Limb (tissue), 2 donors: ENCODE data around the gene RAB20.
"Not testable (repeated sequence)": the region's sequence is repeated elsewhere in the genome, so short reads cannot be mapped to it uniquely, and the experiment has no call there.

Source experiments
- DNase-seq, 2 donors: peaks; one replicate each; pipeline ENCODE4 v3.0.0-alpha.2; 2016; ENCODE audit errors: extremely low spot score in 2 of 2

Gene RAB20

GRCh38 chr13:110509971-110510786 is 51.3 kb downstream of the RAB20 start:
- DNase-seq = no peak

GRCh38 chr13:110509478-110509926 is 52.0 kb downstream of the RAB20 start:
- DNase-seq = no peak

GRCh38 chr13:110507678-110508381 is 53.7 kb downstream of the RAB20 start:
- DNase-seq = no peak

- DNase-seq = no peak
Measured at GRCh38 chr13:110506859-110507566, 54.5 kb downstream of the RAB20 start.

GRCh38 chr13:110506396-110506795 is 55.1 kb downstream of the RAB20 start:
- DNase-seq = no peak

- no peak for DNase-seq
Measured at GRCh38 chr13:110505594-110505993, 55.9 kb downstream of the RAB20 start.

GRCh38 chr13:110503979-110504499 is 57.5 kb downstream of the RAB20 start:
- DNase-seq = no peak

GRCh38 chr13:110503037-110503901 is 58.3 kb downstream of the RAB20 start:
- no peak for DNase-seq

GRCh38 chr13:110501188-110501587 is 60.3 kb downstream of the RAB20 start:
- no peak for DNase-seq

GRCh38 chr13:110500341-110500740 is 61.2 kb downstream of the RAB20 start:
- no peak for DNase-seq

- DNase-seq = no peak
Measured at GRCh38 chr13:110499621-110500281, 61.8 kb downstream of the RAB20 start.

- DNase-seq = no peak
Measured at GRCh38 chr13:110498765-110499164, 62.8 kb downstream of the RAB20 start.

- DNase-seq = no peak
Measured at GRCh38 chr13:110498327-110498726, 63.2 kb downstream of the RAB20 start.

GRCh38 chr13:110497896-110498295 is 63.6 kb downstream of the RAB20 start:
- not testable (repeated sequence) for DNase-seq

- no peak for DNase-seq
Measured at GRCh38 chr13:110497003-110497402, 64.5 kb downstream of the RAB20 start.

GRCh38 chr13:110496281-110496680 is 65.2 kb downstream of the RAB20 start:
- no peak for DNase-seq

GRCh38 chr13:110495881-110496280 is 65.6 kb downstream of the RAB20 start:
- DNase-seq = no peak

- no peak for DNase-seq
Measured at GRCh38 chr13:110495376-110495775, 66.1 kb downstream of the RAB20 start.

- no peak for DNase-seq
Measured at GRCh38 chr13:110493613-110494012, 67.9 kb downstream of the RAB20 start.
